H1 (cell line): ENCODE results near the gene CMTM1. TPM values are rescaled to one million over a fixed set of nuclear protein-coding genes. Genes with fewer than 3 reads are reported as not detected.

Experiments
- CTCF ChIA-PET: fragments of 300-600 bp; sonication (Branson Sonifier 250); formaldehyde crosslinking; loops from one replicate; lab custom pipeline; 2021; ENCODE audit not compliant: partially characterized antibody; lab: Charles Lee
- POLR2A ChIA-PET: fragments of 300-600 bp; sonication (Branson Sonifier 250); formaldehyde crosslinking; loops from one replicate; lab custom pipeline; 2021; ENCODE audit warnings: inconsistent platforms; ENCODE audit not compliant: partially characterized antibody; lab: Charles Lee
- DNase-seq, 2 experiments: peaks; one replicate each; pipeline versions ENCODE4 v3.0.0 to v3.0.0-alpha.2; 2010 to 2022; ENCODE audit warnings: low spot score in 2 of 2, low read depth in 1 of 2, mixed read lengths in 1 of 2
- FAIRE-seq: peaks from 2 replicates; lab custom pipeline; 2011; peaks lifted over from hg19 to GRCh38; lab: Jason Lieb, UNC
- H2AFZ ChIP-seq: 2 replicates; pipeline ENCODE4 v1.8.1; 2012; ENCODE audit warnings: low read length, inconsistent platforms
- H2AK5ac ChIP-seq: 2 replicates; pipeline ENCODE4 v1.6.1; 2013; ENCODE audit warnings: low read depth, low read length
- H2BK120ac ChIP-seq: replicated peaks from 2 replicates; pipeline ENCODE3; 2013; ENCODE audit warnings: low read depth, low read length, inconsistent platforms
- H2BK12ac ChIP-seq: 2 replicates; pipeline ENCODE4 v1.6.1; 2013; ENCODE audit warnings: low read depth, low read length
- H2BK15ac ChIP-seq: 2 replicates; pipeline ENCODE4 v1.6.1; 2013; ENCODE audit warnings: low read length
- H2BK20ac ChIP-seq: 2 replicates; pipeline ENCODE4 v1.6.1; 2013; ENCODE audit warnings: low read length
- H2BK5ac ChIP-seq: 2 replicates; pipeline ENCODE4 v1.6.1; 2013; ENCODE audit warnings: low read depth, low read length
- H3K14ac ChIP-seq: 2 replicates; pipeline ENCODE4 v1.6.1; 2013; ENCODE audit warnings: inconsistent platforms; ENCODE audit not compliant: insufficient read length
- H3K18ac ChIP-seq: 2 replicates; pipeline ENCODE4 v1.6.1; 2013; ENCODE audit warnings: low read length; ENCODE audit errors: extremely low read depth
- H3K23ac ChIP-seq: 2 replicates; pipeline ENCODE4 v1.6.1; 2013; ENCODE audit warnings: inconsistent platforms; ENCODE audit not compliant: insufficient read length
- H3K23me2 ChIP-seq: 2 replicates; pipeline ENCODE4 v1.6.1; 2013; ENCODE audit warnings: low read depth, low read length
- H3K27ac ChIP-seq: 2 replicates; pipeline ENCODE4 v1.6.1; 2011; ENCODE audit warnings: low read depth, low read length, inconsistent platforms
- H3K27me3 ChIP-seq, 4 experiments: replicated peaks in 1 of 4; 1 replicate in 1 of 4; 2 replicates in 3 of 4; pipeline versions ENCODE4 v1.6.1 to v1.8.1; 2011 to 2013; ENCODE audit warnings: low read length in 3 of 4, mild to moderate bottlenecking in 3 of 4, inconsistent platforms in 2 of 4, mixed read lengths in 2 of 4, moderate library complexity in 1 of 4; ENCODE audit not compliant: control insufficient read depth in 3 of 4, insufficient read depth in 3 of 4; ENCODE audit errors: extremely low read depth in 1 of 4
- H3K36me3 ChIP-seq, 4 experiments: 2 replicates each; pipeline versions ENCODE4 v1.6.1 to v1.8.1; 2011 to 2013; ENCODE audit warnings: mild to moderate bottlenecking in 4 of 4, low read length in 3 of 4, moderate library complexity in 2 of 4, control low read depth in 1 of 4, inconsistent platforms in 1 of 4; ENCODE audit not compliant: insufficient read depth in 4 of 4, control insufficient read depth in 2 of 4
- H3K4ac ChIP-seq: replicated peaks from 2 replicates; pipeline ENCODE3; 2013; ENCODE audit warnings: low read length, low read depth, mixed read lengths, inconsistent platforms; ENCODE audit not compliant: insufficient read length
- H3K4me1 ChIP-seq, 4 experiments: replicated peaks in 1 of 4; 1 replicate in 1 of 4; 2 replicates in 3 of 4; pipeline versions ENCODE4 v1.6.1 to v1.8.1; 2011 to 2013; ENCODE audit warnings: low read length in 3 of 4, inconsistent platforms in 2 of 4, mixed read lengths in 1 of 4; ENCODE audit not compliant: insufficient read depth in 4 of 4, control insufficient read depth in 3 of 4
- H3K4me2 ChIP-seq, 2 experiments: 2 replicates each; pipeline versions ENCODE4 v1.6.1 to v1.8.1; 2011 to 2013; ENCODE audit warnings: low read depth in 2 of 2, low read length in 2 of 2, control low read depth in 1 of 2, inconsistent platforms in 1 of 2, mild to moderate bottlenecking in 1 of 2; ENCODE audit not compliant: insufficient read depth in 1 of 2
- H3K4me3 ChIP-seq, 4 experiments: fragments of 200-600, 300-600 bp in 1 of 4; sonication (generic), shearing (Covaris generic), sonication (Bioruptor Twin) in 1 of 4; 2 replicates each; pipeline versions ENCODE4 v1.5.1 to v1.8.1; 2011 to 2016; ENCODE audit warnings: low read length in 4 of 4, low read depth in 3 of 4, control low read depth in 2 of 4, inconsistent platforms in 2 of 4, mild to moderate bottlenecking in 2 of 4, mixed read lengths in 1 of 4, moderate library complexity in 1 of 4; ENCODE audit not compliant: insufficient read depth in 2 of 4; ENCODE audit errors: extremely low read depth in 1 of 4
- H3K56ac ChIP-seq: replicated peaks from 2 replicates; pipeline ENCODE3; 2013; ENCODE audit warnings: low read depth, mild to moderate bottlenecking, mixed read lengths, low read length, inconsistent platforms; ENCODE audit not compliant: insufficient read length
- H3K79me1 ChIP-seq: 2 replicates; pipeline ENCODE4 v1.6.1; 2013; ENCODE audit warnings: low read depth, low read length, control low read depth
- H3K79me2 ChIP-seq, 2 experiments: 2 replicates each; pipeline versions ENCODE4 v1.6.1 to v1.8.1; 2012 to 2013; ENCODE audit warnings: low read length in 2 of 2, mild to moderate bottlenecking in 2 of 2, inconsistent platforms in 1 of 2; ENCODE audit not compliant: insufficient read depth in 2 of 2, control insufficient read depth in 1 of 2
- H3K9ac ChIP-seq, 4 experiments: replicated peaks in 1 of 4; 1 replicate in 1 of 4; 2 replicates in 3 of 4; pipeline versions ENCODE4 v1.6.1 to v1.8.1; 2011 to 2013; ENCODE audit warnings: low read depth in 3 of 4, low read length in 3 of 4, control low read depth in 2 of 4, mild to moderate bottlenecking in 2 of 4, moderate library complexity in 2 of 4, inconsistent platforms in 1 of 4; ENCODE audit errors: extremely low read depth in 1 of 4
- H3K9me3 ChIP-seq, 2 experiments: 2 replicates each; pipeline versions ENCODE4 v1.6.1 to v1.8.1; 2012 to 2013; ENCODE audit warnings: mild to moderate bottlenecking in 2 of 2, moderate library complexity in 2 of 2, control low read depth in 1 of 2, inconsistent platforms in 1 of 2, low read depth in 1 of 2, low read length in 1 of 2, mixed read lengths in 1 of 2; ENCODE audit not compliant: insufficient read depth in 2 of 2
- H4K20me1 ChIP-seq, 2 experiments: replicated peaks in 1 of 2; 2 replicates each; pipeline versions ENCODE3 to v1.8.1; 2011 to 2013; ENCODE audit warnings: inconsistent platforms in 2 of 2, low read length in 2 of 2, mild to moderate bottlenecking in 1 of 2; ENCODE audit not compliant: insufficient read depth in 2 of 2, control insufficient read depth in 1 of 2
- H4K5ac ChIP-seq: 2 replicates; pipeline ENCODE4 v1.6.1; 2013; ENCODE audit warnings: low read length, low read depth, mixed read lengths, inconsistent platforms; ENCODE audit not compliant: insufficient read length
- H4K8ac ChIP-seq: 2 replicates; pipeline ENCODE4 v1.8.0; 2013; ENCODE audit warnings: mild to moderate bottlenecking, moderate library complexity, low read length, inconsistent platforms; ENCODE audit not compliant: insufficient read depth; ENCODE audit errors: extremely low read depth
- H4K91ac ChIP-seq: replicated peaks from 2 replicates; pipeline ENCODE3; 2013; ENCODE audit warnings: low read length, mixed read lengths, inconsistent platforms; ENCODE audit not compliant: insufficient read length
- BCL11A ChIP-seq, 2 experiments: IDR thresholded peaks; one replicate each; pipeline ENCODE4 v1.6.1; 2011; ENCODE audit warnings: low read depth in 2 of 2, low read length in 2 of 2, mild to moderate bottlenecking in 2 of 2
- CBX5 ChIP-seq: fragments of 300-800, 300-1000 bp; sonication (generic); IDR thresholded peaks from 2 replicates; pipeline ENCODE4 v1.7.1; 2016; ENCODE audit warnings: antibody characterized with exemption, low read length, low read depth
- CBX8 ChIP-seq: fragments of 300-800, 300-1000 bp; sonication (generic); IDR thresholded peaks from 2 replicates; pipeline ENCODE4 v1.7.1; 2016; ENCODE audit warnings: low read depth, low read length, borderline replicate concordance
- CHD2 ChIP-seq: IDR thresholded peaks from 2 replicates; pipeline ENCODE4 v1.6.1; 2012; ENCODE audit warnings: low read length, improper control_type of control experiment
- CREB1 ChIP-seq: IDR thresholded peaks from 2 replicates; pipeline ENCODE4 v1.6.1; 2012; ENCODE audit warnings: inconsistent platforms
- EGR1 ChIP-seq: IDR thresholded peaks from 2 replicates; pipeline ENCODE4 v1.6.1; 2011; ENCODE audit warnings: low read depth, low read length, borderline replicate concordance
- EP300 ChIP-seq, 2 experiments: IDR thresholded peaks; 1 replicate in 1 of 2; 2 replicates in 1 of 2; pipeline ENCODE4 v1.6.1; 2011 to 2012; ENCODE audit warnings: low read depth in 2 of 2, low read length in 2 of 2, mild to moderate bottlenecking in 2 of 2, borderline replicate concordance in 1 of 2, inconsistent platforms in 1 of 2, moderate library complexity in 1 of 2
- GABPA ChIP-seq: IDR thresholded peaks from 2 replicates; pipeline ENCODE4 v1.6.1; 2011; ENCODE audit warnings: mild to moderate bottlenecking, low read length, moderate library complexity, borderline replicate concordance; ENCODE audit not compliant: insufficient read depth
- JUN ChIP-seq: IDR thresholded peaks from 2 replicates; pipeline ENCODE4 v1.6.1; 2011; ENCODE audit warnings: low read depth, mild to moderate bottlenecking, improper control_type of control experiment, low read length
- POLR2AphosphoS5 ChIP-seq: IDR thresholded peaks from 2 replicates; pipeline ENCODE4 v1.6.1; 2011; ENCODE audit warnings: low read depth, low read length
- SP2 ChIP-seq: IDR thresholded peaks from 2 replicates; pipeline ENCODE4 v1.6.1; 2012; ENCODE audit warnings: mild to moderate bottlenecking, low read length, inconsistent platforms
- TCF12 ChIP-seq: IDR thresholded peaks from 2 replicates; pipeline ENCODE4 v1.6.1; 2011; ENCODE audit warnings: low read depth, mild to moderate bottlenecking, low read length
- ZNF274 ChIP-seq: IDR thresholded peaks from 2 replicates; pipeline ENCODE4 v1.7.0; 2012; ENCODE audit warnings: low read length, borderline replicate concordance; ENCODE audit errors: extremely low read depth
- WGBS, 2 experiments: shearing (Covaris generic) in 1 of 2; methylation state at CpG; one replicate each; pipeline versions ENCODE4 v1.1.6 to v1.1.7; 2013 to 2015; ENCODE audit warnings: low lambda C conversion rate in 2 of 2, mixed read lengths in 2 of 2, inconsistent platforms in 1 of 2, low coverage in 1 of 2, missing lambda C conversion rate in 1 of 2; ENCODE audit not compliant: insufficient replicate concordance in 2 of 2, insufficient coverage in 1 of 2, insufficient read length in 1 of 2; ENCODE audit errors: extremely low coverage in 1 of 2, missing lambda C conversion rate in 1 of 2; 5-methylcytosine and 5-hydroxymethylcytosine counted together
- polyA plus RNA-seq, 7 experiments: library from polyadenylated mRNA; depleted of rRNA in 3 of 7; stranded (reverse) in 5 of 7; unstranded in 2 of 7; fragments of >200 nt in 5 of 7; fragments of 200-250 nt in 2 of 7; gene quantifications; 1 replicate in 5 of 7; 2 replicates in 1 of 7; 4 replicates in 1 of 7; pipeline versions ENCODE4 v1.2.1 to v1.2.3, GENCODE V29; 2011 to 2013; ENCODE audit warnings: missing spikeins in 2 of 7, mixed read lengths in 2 of 7
- total RNA-seq: library from RNA; stranded (reverse); fragmentation: NEBNext Ultra II Directional; extraction: Animal tissue kit (Norgen Biotek cat#: 25700); gene quantifications from 2 replicates; pipeline ENCODE4 v1.2.1, GENCODE V29; 2021

Gene CMTM1
- total and polyA plus RNA-seq, 2 of the 8 experiments (the other 6 are each of a cell fraction or from before 2014, with no cell fraction given): 1.2 to 2.0 TPM

- no peak overlapping the region for H3K14ac ChIP-seq
- H3K36me3 ChIP-seq: peaks cover 0 to 5% (median 0%) of the 10 kb centered on the region in 4 experiments; a peak in 2 of 8 replicates
- H4K91ac ChIP-seq: no peak overlapping the region
- no peak overlapping the region for H4K5ac ChIP-seq
- no peaks in the 10 kb centered on the region for H3K79me2 ChIP-seq
- H3K27ac ChIP-seq: no peak overlapping the region
- H3K79me1 ChIP-seq: no peaks in the 10 kb centered on the region
- DNase-seq: no peak
- no peak for FAIRE-seq
- H3K18ac ChIP-seq: no peak overlapping the region
- H2BK120ac ChIP-seq: no peak overlapping the region
- 92% methylated on average over 3 of the region's 3 CpGs; no CpG with 5 or more reads in 1 of the 2 experiments for WGBS, 2 experiments
- no peak overlapping the region for H4K8ac ChIP-seq
- no peak overlapping the region for H2BK15ac ChIP-seq
- H2AK5ac ChIP-seq: no peak overlapping the region
- H3K9me3 ChIP-seq: no peaks in the 10 kb centered on the region
- no peak overlapping the region for H3K4ac ChIP-seq
- no peaks in the 10 kb centered on the region; a peak in 2 of 7 replicates for H3K27me3 ChIP-seq
- H3K23ac ChIP-seq: no peak overlapping the region
- H3K9ac ChIP-seq: no peak overlapping the region
- CTCF ChIA-PET: interaction anchor here (0.9 to 6.8 kb wide), 8 partner anchors 10 to 163 kb away, joined by 3 to 30 read pairs (median 4); no protein-coding TSS in a partner anchor
- no peaks in the 10 kb centered on the region for H3K23me2 ChIP-seq
- H2AFZ ChIP-seq: no peak overlapping the region
- H3K4me1 ChIP-seq: no peaks in the 10 kb centered on the region
- no peak overlapping the region for H3K4me2 ChIP-seq
- POLR2A ChIA-PET: interaction anchor here (0.7 to 2.3 kb wide), 3 partner anchors 9 to 33 kb away, joined by 3 to 7 read pairs (median 3); partner anchors contain the start of gene CMTM2
- H3K56ac ChIP-seq: no peak overlapping the region
- no peak overlapping the region for H2BK5ac ChIP-seq
- no peak overlapping the region for H2BK20ac ChIP-seq
- H3K4me3 ChIP-seq: no peak overlapping the region
- TF ChIP-seq CHD2: no peak
- no peak for TF ChIP-seq ZNF274
- TF ChIP-seq GABPA: no peak
- no peak for TF ChIP-seq BCL11A (IDR thresholded peaks at IDR 0.05; ENCODE audit: low read depth in 2 of 2, low read length in 2 of 2)
- TF ChIP-seq SP2: no peak
- no peak for TF ChIP-seq TCF12
- no peak for TF ChIP-seq EP300 (IDR thresholded peaks at IDR 0.05; ENCODE audit: borderline replicate concordance in 1 of 2, low read depth in 2 of 2, low read length in 2 of 2)
- TF ChIP-seq CBX5: no peak
- TF ChIP-seq EGR1: no peak
- TF ChIP-seq JUN: no peak
- no peak for TF ChIP-seq CREB1
- no peak for TF ChIP-seq CBX8
- TF ChIP-seq POLR2AphosphoS5: no peak
- H4K20me1 ChIP-seq: peaks cover 0 to 2% of the 10 kb centered on the region in 2 experiments
- H2BK12ac ChIP-seq: no peak overlapping the region
Observed at GRCh38 chr16:66569827-66570405, 3.7 kb downstream of the CMTM1 start.
